ENCODE measurements around the gene NTNG2. TPM values are rescaled to one million over a fixed set of nuclear protein-coding genes. Genes with fewer than 3 reads are reported as not detected.

Gene NTNG2
- total RNA-seq, 2 experiments from 2014 or later, result 1.2 TPM

DNA sequence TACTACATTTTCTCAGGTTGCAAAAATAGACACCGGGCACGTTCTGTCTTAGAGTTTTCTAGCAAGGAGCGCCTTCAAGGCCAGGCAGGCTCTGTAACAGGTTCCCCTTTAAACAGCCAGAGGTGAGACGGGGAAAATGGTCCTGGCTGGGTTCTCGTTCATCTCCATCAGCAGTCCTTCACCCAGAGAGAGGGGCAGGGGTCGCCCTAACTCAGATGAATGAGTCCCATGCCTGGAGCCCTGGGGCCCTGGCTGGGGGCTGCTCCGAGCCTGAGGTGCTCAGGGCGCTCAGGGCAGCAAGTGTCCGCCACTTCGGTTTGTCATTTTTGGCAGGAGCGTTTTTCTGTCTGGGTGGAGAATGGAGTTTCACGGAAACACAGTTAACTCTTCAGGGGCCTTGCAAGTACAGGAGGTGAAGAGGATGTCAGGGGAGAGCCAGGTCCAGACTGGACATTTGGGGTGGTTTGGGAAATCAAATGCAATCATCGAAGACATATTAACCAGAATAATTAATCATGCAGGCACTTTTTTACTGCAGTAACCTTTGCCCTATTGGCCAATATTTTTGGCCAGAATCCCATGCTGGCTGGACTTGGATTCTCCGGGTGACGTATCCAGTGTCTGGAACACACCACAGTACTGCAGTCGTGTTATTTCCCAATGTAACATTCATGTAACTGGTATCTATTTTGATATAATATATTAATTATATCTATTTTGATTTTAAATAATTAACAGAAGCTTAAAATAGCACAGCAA, 2.9 kb downstream of the NTNG2 start:
- ChIA-PET POLR2A (no interaction called here), CTCF (interaction anchor here (0.7 kb wide), 1 partner anchor 79 kb away, joined by 3 read pairs; no protein-coding TSS in a partner anchor)

DNA sequence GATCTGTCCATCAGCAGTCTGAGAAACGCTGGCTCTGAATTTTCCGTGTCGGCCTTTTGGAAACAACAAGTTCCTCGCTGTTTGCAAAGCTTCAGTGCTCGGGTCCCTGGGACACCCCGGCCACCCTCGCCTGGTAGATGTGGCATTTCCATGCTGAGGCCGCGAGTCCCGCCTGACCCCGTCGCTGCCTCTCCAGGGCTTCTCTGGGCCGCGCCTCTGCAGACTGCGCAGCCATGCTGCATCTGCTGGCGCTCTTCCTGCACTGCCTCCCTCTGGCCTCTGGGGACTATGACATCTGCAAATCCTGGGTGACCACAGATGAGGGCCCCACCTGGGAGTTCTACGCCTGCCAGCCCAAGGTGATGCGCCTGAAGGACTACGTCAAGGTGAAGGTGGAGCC, 4.7 kb downstream of the NTNG2 start:
- ChIA-PET POLR2A (no interaction called here), CTCF (interaction anchor here (6.2 kb wide), 1 partner anchor 70 kb away, joined by 83 read pairs; no protein-coding TSS in a partner anchor)

DNA sequence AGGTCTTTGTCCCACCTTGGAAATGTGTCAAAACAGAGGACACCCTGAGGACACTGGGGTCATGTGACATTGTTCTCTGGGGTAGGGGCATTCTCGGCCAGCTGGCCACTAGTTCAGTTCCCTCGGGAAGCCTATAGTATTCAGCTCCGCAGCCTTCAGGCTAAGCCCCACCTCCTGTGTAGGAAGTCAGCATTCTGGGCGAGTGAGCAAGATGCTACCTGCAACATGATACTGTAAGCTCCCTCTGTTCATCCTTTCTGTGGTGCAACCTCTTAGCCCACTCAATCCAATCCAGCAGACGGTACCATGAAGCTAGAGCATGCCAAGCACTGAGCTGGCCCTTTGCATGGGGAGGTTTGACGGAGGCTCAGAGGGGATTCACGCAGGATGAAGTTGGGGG, 5.3 kb downstream of the NTNG2 start:
- CTCF ChIA-PET, result interaction anchor here (1.3 to 6.2 kb wide), 3 partner anchors 64 to 407 kb away, joined by 3 to 83 read pairs (median 3); no protein-coding TSS in a partner anchor
- POLR2A ChIA-PET, result no interaction called here

- POLR2A ChIA-PET, result no interaction called here
- CTCF ChIA-PET, result interaction anchor here (0.9 to 6.2 kb wide), 4 partner anchors 49 to 408 kb away, joined by 3 to 83 read pairs (median 6); no protein-coding TSS in a partner anchor
These were observed 6.5 kb downstream of the NTNG2 start for GRCh38 chr9:132168347-132168746.

- CTCF ChIA-PET, result interaction anchor here (2.5 to 6.2 kb wide), 2 partner anchors 68 to 91 kb away, joined by 9 to 83 read pairs; no protein-coding TSS in a partner anchor
- POLR2A ChIA-PET, result no interaction called here
These were observed 7.0 kb downstream of the NTNG2 start for GRCh38 chr9:132168851-132169250.

DNA sequence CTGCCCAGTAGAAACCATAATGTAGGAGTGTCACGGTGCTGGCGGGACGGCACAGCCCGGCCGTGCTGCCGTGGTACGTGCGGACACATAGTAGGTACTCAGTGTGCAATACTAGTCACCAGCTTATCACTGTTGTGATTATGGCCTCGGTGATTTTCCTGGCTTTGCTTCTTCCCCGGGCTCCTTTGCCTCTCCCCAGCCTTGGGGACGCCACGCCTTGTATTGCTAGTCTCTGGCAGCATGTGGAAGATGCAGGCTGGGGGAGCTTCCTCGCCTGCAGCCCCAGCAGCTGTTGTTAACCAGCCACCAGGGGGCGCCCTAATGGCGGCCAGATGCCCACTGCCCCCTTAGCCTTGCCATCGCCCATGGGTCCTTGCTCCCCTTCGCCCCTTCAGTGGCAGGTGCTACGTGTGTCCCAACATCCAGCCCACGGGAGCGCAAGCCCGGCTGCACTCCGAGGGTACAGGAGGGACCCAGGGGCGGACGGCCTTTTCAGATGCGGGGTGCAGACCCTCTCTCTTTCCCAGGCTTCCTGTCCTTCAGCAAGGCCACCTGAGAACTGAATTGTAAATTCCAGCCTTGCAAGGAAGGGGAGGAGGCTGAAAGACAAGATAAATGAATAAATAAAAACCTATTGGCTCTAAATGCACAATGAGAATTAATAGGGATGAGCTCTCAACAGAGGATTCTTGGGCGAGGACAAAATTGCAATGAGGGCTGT, 8.0 kb downstream of the NTNG2 start:
- CTCF ChIA-PET, result interaction anchor here (0.6 to 6.2 kb wide), 13 partner anchors 11 to 582 kb away, joined by 3 to 83 read pairs (median 3); no protein-coding TSS in a partner anchor
- POLR2A ChIA-PET, result no interaction called here

- CTCF ChIA-PET, result interaction anchor here (1.2 to 6.2 kb wide), 2 partner anchors 65 to 159 kb away, joined by 4 to 83 read pairs; no protein-coding TSS in a partner anchor
- POLR2A ChIA-PET, result no interaction called here
These were observed 9.8 kb downstream of the NTNG2 start for GRCh38 chr9:132171702-132172101.

DNA sequence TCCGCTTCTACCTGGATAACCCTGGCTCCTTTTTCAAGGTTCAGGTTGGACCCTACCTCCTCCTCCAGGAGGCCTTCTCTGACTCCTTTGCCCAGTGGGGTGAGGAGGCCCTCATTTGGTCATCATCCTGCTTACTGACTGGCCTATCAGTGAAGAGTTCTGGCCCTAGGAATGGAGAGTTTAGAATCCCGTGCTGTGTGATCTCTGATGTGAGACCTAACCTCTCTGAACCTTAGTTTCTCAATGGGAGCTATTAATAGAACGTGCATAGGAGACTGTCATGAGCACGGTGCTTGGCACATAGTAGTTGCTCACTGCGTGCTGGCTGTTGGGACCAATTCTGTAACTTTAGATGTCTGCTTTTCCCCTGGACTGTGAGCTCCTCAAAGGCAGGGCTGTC, 10.3 kb downstream of the NTNG2 start:
- ChIA-PET CTCF (interaction anchor here (0.9 to 6.2 kb wide), 2 partner anchors 35 to 64 kb away, joined by 5 to 83 read pairs; no protein-coding TSS in a partner anchor), POLR2A (no interaction called here)

DNA sequence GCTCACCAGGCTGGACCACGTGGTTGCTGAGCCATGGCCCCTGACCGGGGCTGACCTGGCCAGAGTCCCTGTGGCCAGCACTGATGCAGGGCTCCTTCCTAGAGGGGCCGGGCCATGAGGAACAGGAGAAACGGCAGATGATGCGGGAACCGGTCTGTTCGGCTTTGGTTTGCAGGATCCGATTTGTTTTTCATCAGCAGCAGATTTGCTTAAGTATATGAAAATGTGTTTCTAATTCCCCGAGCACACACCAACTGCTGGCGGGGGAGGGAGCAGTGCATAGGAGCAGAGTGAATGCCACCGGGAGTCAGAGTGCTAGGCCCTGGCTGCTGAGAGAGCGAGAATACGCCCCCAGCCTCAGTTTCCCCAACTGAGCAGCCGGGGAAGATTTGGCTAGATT, 13.6 kb downstream of the NTNG2 start:
- POLR2A ChIA-PET, result no interaction called here
- CTCF ChIA-PET, result interaction anchor here (1.2 kb wide), 1 partner anchor 61 kb away, joined by 4 read pairs; no protein-coding TSS in a partner anchor

GRCh38 chr9:132176338-132176737, 14.5 kb downstream of the NTNG2 start:
- CTCF ChIA-PET, result interaction anchor here (1.4 kb wide), 1 partner anchor 60 kb away, joined by 4 read pairs; no protein-coding TSS in a partner anchor
- POLR2A ChIA-PET, result no interaction called here

- CTCF ChIA-PET, result interaction anchor here (1.4 kb wide), 1 partner anchor 55 kb away, joined by 4 read pairs; no protein-coding TSS in a partner anchor
- POLR2A ChIA-PET, result no interaction called here
These were observed 20.0 kb downstream of the NTNG2 start for GRCh38 chr9:132181796-132182313.

- CTCF ChIA-PET, result no interaction called here
- POLR2A ChIA-PET, result no interaction called here
These were observed 20.6 kb downstream of the NTNG2 start for GRCh38 chr9:132182314-132183091.

DNA sequence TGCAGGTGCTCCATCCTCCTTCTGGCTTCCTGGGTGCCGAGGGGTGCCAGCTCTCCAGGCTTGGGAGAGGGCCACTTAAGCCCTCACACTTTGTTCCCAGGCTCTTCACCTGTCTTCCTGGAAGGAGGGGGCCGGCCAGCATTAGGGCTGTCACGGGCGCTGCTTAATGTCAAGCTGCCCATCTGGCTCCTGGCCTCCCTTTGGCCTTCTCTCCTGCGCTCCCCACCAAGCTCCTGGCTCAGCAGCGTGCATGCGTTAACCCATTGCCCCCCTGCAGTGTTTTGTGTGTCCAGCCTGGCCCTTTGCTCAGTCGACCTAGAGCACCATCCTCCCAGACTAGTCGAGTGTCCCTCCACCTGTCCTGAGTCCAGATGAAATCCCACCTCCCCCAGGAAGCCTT, 21.3 kb downstream of the NTNG2 start:
- POLR2A ChIA-PET, result no interaction called here
- CTCF ChIA-PET, result no interaction called here

DNA sequence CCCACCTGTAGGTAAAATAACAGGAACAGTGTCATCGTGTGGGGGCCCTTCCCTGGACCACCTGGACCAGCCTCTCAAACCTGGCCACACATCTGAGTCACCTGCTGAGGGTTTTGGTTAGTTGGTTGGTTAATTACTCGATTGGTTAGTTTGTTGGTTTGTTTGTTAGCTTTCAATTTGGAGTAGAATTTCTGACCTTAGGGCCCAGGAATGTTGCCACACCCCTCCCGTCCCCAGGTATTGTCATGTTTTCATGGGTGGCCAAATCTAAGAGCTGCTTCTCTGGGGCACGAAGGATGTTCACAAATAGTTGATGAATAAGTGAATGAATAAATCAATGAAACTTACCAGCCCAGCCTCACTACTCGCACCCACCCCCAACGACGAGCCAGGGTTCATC, 21.9 kb downstream of the NTNG2 start:
- ChIA-PET POLR2A (no interaction called here), CTCF (interaction anchor here (1.4 kb wide), 1 partner anchor 14 kb away, joined by 3 read pairs; no protein-coding TSS in a partner anchor)

GRCh38 chr9:132184124-132184523, 22.3 kb downstream of the NTNG2 start:
- ChIA-PET POLR2A (no interaction called here), CTCF (interaction anchor here (1.4 kb wide), 1 partner anchor 14 kb away, joined by 3 read pairs; no protein-coding TSS in a partner anchor)

GRCh38 chr9:132185073-132186009, 23.5 kb downstream of the NTNG2 start:
- CTCF ChIA-PET, result interaction anchor here (0.6 to 1.4 kb wide), 2 partner anchors 15 to 346 kb away, joined by 3 read pairs; no protein-coding TSS in a partner anchor
- POLR2A ChIA-PET, result no interaction called here

- CTCF ChIA-PET, result no interaction called here
- POLR2A ChIA-PET, result no interaction called here
These were observed 25.3 kb downstream of the NTNG2 start for GRCh38 chr9:132187121-132187620.

DNA sequence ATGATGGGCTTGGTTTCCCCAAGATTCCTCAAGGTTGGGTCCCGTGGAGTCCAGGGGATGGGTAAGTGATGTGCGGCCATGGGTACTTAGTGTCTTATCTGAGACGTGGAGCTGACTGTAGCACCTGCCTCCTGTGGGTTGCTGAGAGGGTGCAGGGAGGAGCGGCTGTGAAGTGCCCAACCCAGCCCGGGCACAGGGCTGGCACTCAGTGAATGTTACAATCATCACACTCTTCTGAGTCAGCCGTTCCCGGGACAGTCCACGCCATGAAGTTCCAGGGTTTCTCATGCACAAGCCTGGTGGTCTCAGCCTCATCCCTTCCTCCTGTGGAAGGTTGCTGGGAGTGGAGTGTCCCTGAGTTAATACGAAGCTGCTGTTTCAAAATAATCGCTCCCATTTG, 29.1 kb downstream of the NTNG2 start:
- POLR2A ChIA-PET, result no interaction called here
- CTCF ChIA-PET, result interaction anchor here (0.5 kb wide), 1 partner anchor 174 kb away, joined by 3 read pairs; no protein-coding TSS in a partner anchor

Data from activated CD8-positive, alpha-beta memory T cell treated with anti-CD3 and anti-CD28 coated beads for 36 hours (primary cell).